Endothelial cell (in vitro differentiated cells): ENCODE results near the gene INTS11. TPM values are rescaled to one million over a fixed set of nuclear protein-coding genes. Genes with fewer than 3 reads are reported as not detected.

Experiments
- DNase-seq: peaks from one replicate; pipeline ENCODE4 v3.0.0; 2021; ENCODE audit warnings: low spot score
- H3K27ac Mint-ChIP-seq: one replicate; pipeline ENCODE4 v1.8.0; 2021; ENCODE audit warnings: mixed read lengths, inconsistent platforms; ENCODE audit not compliant: unreplicated experiment
- H3K27me3 Mint-ChIP-seq: one replicate; pipeline ENCODE4 v1.8.0; 2021; ENCODE audit warnings: mild to moderate bottlenecking, moderate library complexity, mixed read lengths, inconsistent platforms; ENCODE audit not compliant: unreplicated experiment
- H3K36me3 Mint-ChIP-seq: one replicate; pipeline ENCODE4 v1.8.0; 2021; ENCODE audit warnings: mild to moderate bottlenecking, low read depth, mixed read lengths, inconsistent platforms; ENCODE audit not compliant: unreplicated experiment
- H3K4me1 Mint-ChIP-seq: one replicate; pipeline ENCODE4 v1.8.0; 2021; ENCODE audit warnings: mild to moderate bottlenecking, mixed read lengths, inconsistent platforms; ENCODE audit not compliant: unreplicated experiment
- H3K4me3 Mint-ChIP-seq: one replicate; pipeline ENCODE4 v1.8.0; 2021; ENCODE audit warnings: mild to moderate bottlenecking, mixed read lengths, inconsistent platforms; ENCODE audit not compliant: unreplicated experiment
- H3K9me3 Mint-ChIP-seq: one replicate; pipeline ENCODE4 v1.8.0; 2021; ENCODE audit warnings: mixed read lengths, inconsistent platforms; ENCODE audit not compliant: unreplicated experiment
- CTCF ChIP-seq: fragments of 200-600 bp; sonication (generic); IDR thresholded peaks from one replicate; pipeline ENCODE4 v1.5.0; 2021; ENCODE audit warnings: antibody characterized with exemption; ENCODE audit not compliant: unreplicated experiment
- total RNA-seq: library from RNA; stranded (reverse); fragmentation: NEBNext Ultra II Directional; extraction: Animal tissue kit (Norgen Biotek cat#: 25700); gene quantifications from one replicate; pipeline ENCODE4 v1.2.1, GENCODE V29; 2021; ENCODE audit not compliant: unreplicated experiment

Gene INTS11
- total RNA-seq, 1 donor from 2014 or later, result 104 TPM

- H3K9me3 Mint-ChIP-seq, result no peaks in the 10 kb centered on the region
- TF ChIP-seq CTCF, result no peak
- H3K4me1 Mint-ChIP-seq, result peaks cover 32% of the 10 kb centered on the region
- peak overlapping the region; percentile 88 for H3K27ac Mint-ChIP-seq
- peak overlapping the region; percentile 95 for H3K4me3 Mint-ChIP-seq
- H3K36me3 Mint-ChIP-seq, result peaks cover 17% of the 10 kb centered on the region
- no peak for DNase-seq
- H3K27me3 Mint-ChIP-seq, result peaks cover 22% of the 10 kb centered on the region
Observed at GRCh38 chr1:1272341-1273208, 51.9 kb downstream of the INTS11 start.

- Mint-ChIP-seq H3K36me3 (peaks cover 25% of the 10 kb centered on the region), H3K4me3 (peak overlapping the region; percentile 66), H3K9me3 (no peaks in the 10 kb centered on the region), H3K27me3 (peaks cover 21% of the 10 kb centered on the region), H3K27ac (peak overlapping the region; percentile 72), H3K4me1 (peaks cover 32% of the 10 kb centered on the region)
- TF ChIP-seq CTCF, result no peak
- DNase-seq, result no peak
Observed at GRCh38 chr1:1270813-1271212, 53.6 kb downstream of the INTS11 start.

- H3K9me3 Mint-ChIP-seq, result no peaks in the 10 kb centered on the region
- no peak for DNase-seq
- TF ChIP-seq CTCF, result no peak
- H3K4me3 Mint-ChIP-seq, result no peak overlapping the region
- H3K27me3 Mint-ChIP-seq, result peaks cover 19% of the 10 kb centered on the region
- H3K27ac Mint-ChIP-seq, result peak overlapping the region; percentile 57
- peaks cover 32% of the 10 kb centered on the region for H3K4me1 Mint-ChIP-seq
- peaks cover 30% of the 10 kb centered on the region for H3K36me3 Mint-ChIP-seq
Observed at GRCh38 chr1:1268284-1268682, 56.2 kb downstream of the INTS11 start.

- H3K27me3 Mint-ChIP-seq, result peaks cover 15% of the 10 kb centered on the region
- peaks cover 27% of the 10 kb centered on the region for H3K4me1 Mint-ChIP-seq
- peak overlapping the region; percentile 57 for H3K27ac Mint-ChIP-seq
- H3K9me3 Mint-ChIP-seq, result no peaks in the 10 kb centered on the region
- no peak overlapping the region for H3K4me3 Mint-ChIP-seq
- H3K36me3 Mint-ChIP-seq, result peaks cover 36% of the 10 kb centered on the region
- no peak for TF ChIP-seq CTCF
- no peak for DNase-seq
Observed at GRCh38 chr1:1267488-1268283, 56.8 kb downstream of the INTS11 start.
